Ascending aorta (tissue), 2 donors: ENCODE data around the gene WNK2. TPM values are rescaled to one million over a fixed set of nuclear protein-coding genes. Genes with fewer than 3 reads are reported as not detected.
A peak's percentile ranks its signal among the peaks of the same experiment; 100 is the strongest.

Experiments
- DNase-seq, 2 donors: peaks; one replicate each; pipeline ENCODE4 v3.0.0-alpha.2; 2019; ENCODE audit warnings: low spot score in 2 of 2
- H3K27ac ChIP-seq, 2 donors: fragments of 200-600 bp; sonication (generic); one replicate each; pipeline ENCODE4 v1.5.1; 2016 to 2017; ENCODE audit warnings: mild to moderate bottlenecking in 1 of 2
- H3K27me3 ChIP-seq: fragments of 200-600 bp; sonication (generic); one replicate; pipeline ENCODE4 v1.5.1; 2017
- H3K36me3 ChIP-seq, 2 donors: fragments of 200-600 bp; sonication (generic); one replicate each; pipeline ENCODE4 v1.5.1; 2016
- H3K4me1 ChIP-seq, 2 donors: fragments of 200-600 bp; sonication (generic); one replicate each; pipeline ENCODE4 v1.5.1; 2016 to 2017; ENCODE audit warnings: mild to moderate bottlenecking in 1 of 2
- H3K4me3 ChIP-seq, 2 donors: fragments of 200-600 bp; sonication (generic); one replicate each; pipeline ENCODE4 v1.5.1; 2016 to 2017; ENCODE audit warnings: mild to moderate bottlenecking in 1 of 2
- H3K9me3 ChIP-seq, 2 donors: fragments of 200-600 bp; sonication (generic); one replicate each; pipeline ENCODE4 v1.5.1; 2016
- CTCF ChIP-seq, 3 experiments: fragments of 200-600 bp in 2 of 3; fragments of 450-650 bp in 1 of 3; sonication (generic) in 2 of 3; IDR thresholded peaks; one replicate each; pipeline ENCODE4 v1.5.1; 2016 to 2019; ENCODE audit warnings: antibody characterized with exemption in 3 of 3, mild to moderate bottlenecking in 1 of 3, moderate library complexity in 1 of 3
- intact Hi-C: fragments of 100-400 bp; cut with DNase I; formaldehyde crosslinking; loops from one replicate; pipeline ENCODE4 v1.15.1; 2023
- total RNA-seq: library from RNA; depleted of rRNA; stranded (reverse); fragments of >200 nt; gene quantifications from one replicate; pipeline ENCODE4 v1.1.0, GENCODE V29; 2016

The WNK2 gene
- total RNA-seq, 1 donor from 2014 or later: not detected

GRCh38 chr9:93148721-93149120 is 35.2 kb upstream of the WNK2 start:
- Histone ChIP-seq H3K36me3 (no peaks in the 10 kb centered on the region), H3K27me3 (no peaks in the 10 kb centered on the region), H3K4me3 (no peak overlapping the region), H3K27ac (no peak overlapping the region), H3K9me3 (no peaks in the 10 kb centered on the region), H3K4me1 (peaks cover 0 to 7% of the 10 kb centered on the region in 2 donors)
- DNase-seq: no peak
- intact Hi-C loops: no loop called here
- no peak for TF ChIP-seq CTCF (IDR thresholded peaks at IDR 0.05)

- Histone ChIP-seq H3K27me3 (no peaks in the 10 kb centered on the region), H3K4me1 (peaks cover 0 to 2% of the 10 kb centered on the region in 2 donors), H3K36me3 (no peaks in the 10 kb centered on the region), H3K27ac (no peak overlapping the region), H3K9me3 (no peaks in the 10 kb centered on the region), H3K4me3 (no peak overlapping the region)
- intact Hi-C loops: no loop called here
- TF ChIP-seq CTCF (IDR thresholded peaks at IDR 0.05): no peak
- DNase-seq: no peak
Observed at GRCh38 chr9:93149361-93149760, 34.6 kb upstream of the WNK2 start.

- no peaks in the 10 kb centered on the region for H3K4me1 ChIP-seq
- no peaks in the 10 kb centered on the region for H3K36me3 ChIP-seq
- H3K27ac ChIP-seq: no peak overlapping the region
- no peak for DNase-seq
- TF ChIP-seq CTCF (IDR thresholded peaks at IDR 0.05): no peak
- H3K9me3 ChIP-seq: no peaks in the 10 kb centered on the region
- H3K4me3 ChIP-seq: no peak overlapping the region
- intact Hi-C loops: no loop called here
- no peaks in the 10 kb centered on the region for H3K27me3 ChIP-seq
Observed at GRCh38 chr9:93151097-93151784, 32.7 kb upstream of the WNK2 start.

GRCh38 chr9:93154293-93154903 is 29.5 kb upstream of the WNK2 start:
- H3K9me3 ChIP-seq: no peaks in the 10 kb centered on the region
- intact Hi-C loops: no loop called here
- H3K27me3 ChIP-seq: no peaks in the 10 kb centered on the region

GRCh38 chr9:93155716-93156474 is 28.0 kb upstream of the WNK2 start:
- TF ChIP-seq CTCF (IDR thresholded peaks at IDR 0.05): no peak
- intact Hi-C loops: no loop called here
- Histone ChIP-seq H3K27ac (no peak overlapping the region), H3K4me1 (peaks cover 0 to 4% of the 10 kb centered on the region in 2 donors), H3K4me3 (no peak overlapping the region), H3K36me3 (no peaks in the 10 kb centered on the region), H3K9me3 (no peaks in the 10 kb centered on the region), H3K27me3 (no peaks in the 10 kb centered on the region)
- no peak for DNase-seq

More at GRCh38 chr9:93154293-93154903, 29.5 kb upstream of the WNK2 start:
- peak in 2 of 3 experiments; percentile 27 to 49 for TF ChIP-seq CTCF (IDR thresholded peaks at IDR 0.05)
- DNase-seq: no peak
- Histone ChIP-seq H3K27ac (no peak overlapping the region), H3K4me3 (no peak overlapping the region), H3K4me1 (no peaks in the 10 kb centered on the region), H3K36me3 (no peaks in the 10 kb centered on the region)
